ENCODE data around the gene TRMT112. TPM values are rescaled to one million over a fixed set of nuclear protein-coding genes. Genes with fewer than 3 reads are reported as not detected.

The TRMT112 gene
- total RNA-seq, 1 experiment from 2014 or later: 328 TPM

- ChIA-PET CTCF (interaction anchor here (0.8 to 3.9 kb wide), 8 partner anchors 12 to 127 kb away, joined by 3 to 46 read pairs (median 12); partner anchors contain the start of genes BAD, ESRRA, PRDX5 and TRMT112), POLR2A (interaction anchor here (0.9 to 5.9 kb wide), 11 partner anchors 8 to 1490 kb away, joined by 3 to 77 read pairs (median 4); partner anchors contain the start of genes PRDX5 and TRMT112), RAD21 (ENCODE audit: low non-redundant PET in 1 of 2, low total read pairs in 2 of 2, uncharacterized antibody in 2 of 2, unreplicated experiment in 2 of 2) (interaction anchor here (1.4 to 1.8 kb wide), 3 partner anchors 13 to 24 kb away, joined by 5 to 8 read pairs (median 6); partner anchors contain the start of genes PRDX5 (in 2 of the 2) and TRMT112 (in 1 of the 2))
- Histone ChIP-seq H4K20me1 (ENCODE audit: insufficient read depth) (no peaks in the 10 kb centered on the region), H3K4me3 (replicated peaks in 1 of 2; ENCODE audit: low read depth in 1 of 2, low read length in 2 of 2) (no peak overlapping the region), H3K9ac (ENCODE audit: low read length) (peak overlapping the region; percentile 62; the same call in 1 of the 2 replicates), H3K27ac (ENCODE audit: low read depth, low read length) (no peak overlapping the region; the same call in 1 of the 2 replicates), H3K36me3 (ENCODE audit: control insufficient read depth in 1 of 2, insufficient read depth in 2 of 2, low read length in 2 of 2) (no peaks in the 10 kb centered on the region), H3K79me2 (ENCODE audit: insufficient read depth, low read length) (no peaks in the 10 kb centered on the region), H3K4me1 (ENCODE audit: control insufficient read depth in 1 of 2, insufficient read depth in 2 of 2, low read length in 2 of 2) (peaks cover 29 to 47% of the 10 kb centered on the region in 2 experiments), H3K27me3 (ENCODE audit: insufficient read depth, low read length) (no peaks in the 10 kb centered on the region), H3K9me3 (ENCODE audit: control insufficient read depth in 1 of 2, insufficient read depth in 1 of 2, low read depth in 1 of 2, low read length in 2 of 2) (no peaks in the 10 kb centered on the region), H3K4me2 (ENCODE audit: low read length) (peak overlapping the region; percentile 78), H3K9me2 (ENCODE audit: insufficient read depth) (no peaks in the 10 kb centered on the region), H2AFZ (ENCODE audit: low read depth, low read length, poor library complexity, severe bottlenecking) (no peak overlapping the region)
- no peak for TF ChIP-seq POLR2A (IDR thresholded peaks at IDR 0.05; ENCODE audit: borderline replicate concordance, extremely low read depth, insufficient read depth, insufficient read length)
- no peak for TF ChIP-seq EZH2phosphoT487 (IDR thresholded peaks at IDR 0.05; ENCODE audit: borderline replicate concordance)
- TF ChIP-seq ZNF274 (IDR thresholded peaks at IDR 0.05; ENCODE audit: low read depth, low read length): no peak
- TF ChIP-seq, protein P1, sequence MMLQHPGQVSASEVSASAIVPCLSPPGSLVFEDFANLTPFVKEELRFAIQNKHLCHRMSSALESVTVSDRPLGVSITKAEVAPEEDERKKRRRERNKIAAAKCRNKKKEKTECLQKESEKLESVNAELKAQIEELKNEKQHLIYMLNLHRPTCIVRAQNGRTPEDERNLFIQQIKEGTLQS (IDR thresholded peaks at IDR 0.05): no peak
- TF ChIP-seq JUND (IDR thresholded peaks at IDR 0.05): no peak
- no peak for TF ChIP-seq SRF (IDR thresholded peaks at IDR 0.05; ENCODE audit: low read depth)
- TF ChIP-seq CBX3 (IDR thresholded peaks at IDR 0.05; ENCODE audit: low read depth): no peak
- TF ChIP-seq RAD21 (IDR thresholded peaks at IDR 0.05; ENCODE audit: low read depth): no peak
- TF ChIP-seq, protein P2, sequence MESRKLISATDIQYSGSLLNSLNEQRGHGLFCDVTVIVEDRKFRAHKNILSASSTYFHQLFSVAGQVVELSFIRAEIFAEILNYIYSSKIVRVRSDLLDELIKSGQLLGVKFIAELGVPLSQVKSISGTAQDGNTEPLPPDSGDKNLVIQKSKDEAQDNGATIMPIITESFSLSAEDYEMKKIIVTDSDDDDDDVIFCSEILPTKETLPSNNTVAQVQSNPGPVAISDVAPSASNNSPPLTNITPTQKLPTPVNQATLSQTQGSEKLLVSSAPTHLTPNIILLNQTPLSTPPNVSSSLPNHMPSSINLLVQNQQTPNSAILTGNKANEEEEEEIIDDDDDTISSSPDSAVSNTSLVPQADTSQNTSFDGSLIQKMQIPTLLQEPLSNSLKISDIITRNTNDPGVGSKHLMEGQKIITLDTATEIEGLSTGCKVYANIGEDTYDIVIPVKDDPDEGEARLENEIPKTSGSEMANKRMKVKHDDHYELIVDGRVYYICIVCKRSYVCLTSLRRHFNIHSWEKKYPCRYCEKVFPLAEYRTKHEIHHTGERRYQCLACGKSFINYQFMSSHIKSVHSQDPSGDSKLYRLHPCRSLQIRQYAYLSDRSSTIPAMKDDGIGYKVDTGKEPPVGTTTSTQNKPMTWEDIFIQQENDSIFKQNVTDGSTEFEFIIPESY (IDR thresholded peaks at IDR 0.05; ENCODE audit: extremely low read depth, insufficient replicate concordance, low read length): no peak
- intact Hi-C loops (cut with micrococcal nuclease): loop anchor here (1.0 kb wide), 1 partner anchor 14 kb away; the partner anchor contains the start of gene TRMT112
- ATAC-seq: no peak
- DNase-seq (ENCODE audit: low read depth, low spot score): no peak
- BruUV-seq (replicated peaks): no TSS peak
Measured at GRCh38 chr11:64330888-64331287, 13.5 kb upstream of the TRMT112 start.

Measured in HCT116 (cell line).